HepG2 (cell line): ENCODE data around the gene MISP3. TPM values are rescaled to one million over a fixed set of nuclear protein-coding genes. Genes with fewer than 3 reads are reported as not detected.

ENCODE experiments used
- ATAC-seq: fragments of 200-7000 bp; cut with Tn5 transposase; 3 replicates; pipeline ENCODE4 v1.9.1; 2020; ENCODE audit warnings: mild to moderate bottlenecking, moderate library complexity
- BruUV-seq: library from RNA; stranded (reverse); fragments of 400-500 nt; replicated peaks from 2 replicates; lab custom pipeline; 2021; lab: Mats Ljungman, UMichigan
- CTCF ChIA-PET: fragments of 300-600 bp; formaldehyde crosslinking; extraction: SDS; loops from one replicate; lab custom pipeline; 2021; ENCODE audit warnings: low total read pairs, inconsistent platforms, low intra/inter-chr PET ratio; lab: Yijun Ruan, JAX
- POLR2A ChIA-PET: fragments of 350-600 bp; sonication (Branson Sonifier 250); formaldehyde crosslinking; loops from one replicate; lab custom pipeline; 2020; ENCODE audit warnings: antibody characterized with exemption, inconsistent platforms; lab: Yijun Ruan, JAX
- DNase-seq: peaks from one replicate; pipeline ENCODE4 v3.0.0-alpha.2; 2015; ENCODE audit warnings: low spot score
- FAIRE-seq: peaks from 3 replicates; lab custom pipeline; 2011; peaks lifted over from hg19 to GRCh38; lab: Jason Lieb, UNC
- H2AFZ ChIP-seq: one replicate; pipeline ENCODE4 v1.6.1; 2011; ENCODE audit warnings: low read length, inconsistent platforms
- H3K27ac ChIP-seq: fragments of 300-600 bp; 3 replicates; pipeline ENCODE4 v1.8.0; 2011; ENCODE audit warnings: mixed run types, mild to moderate bottlenecking, mixed read lengths, low read length, inconsistent platforms; ENCODE audit not compliant: insufficient read depth; ENCODE audit errors: extremely low read length
- H3K27me3 ChIP-seq, 2 experiments: fragments of 200-600 bp in 1 of 2; 2 replicates in 1 of 2; 3 replicates in 1 of 2; pipeline versions ENCODE4 v1.6.0 to v1.8.0; 2011; ENCODE audit warnings: low read length in 2 of 2, mild to moderate bottlenecking in 2 of 2, moderate library complexity in 2 of 2, inconsistent platforms in 1 of 2; ENCODE audit not compliant: insufficient read depth in 2 of 2, control insufficient read depth in 1 of 2
- H3K36me3 ChIP-seq, 2 experiments: fragments of 200-600 bp in 1 of 2; replicated peaks in 1 of 2; 2 replicates in 1 of 2; 3 replicates in 1 of 2; pipeline versions ENCODE4 v1.5.1 to v1.8.0; 2011; ENCODE audit warnings: low read length in 2 of 2, inconsistent platforms in 1 of 2; ENCODE audit not compliant: insufficient read depth in 2 of 2, control insufficient read depth in 1 of 2
- H3K4me1 ChIP-seq: 2 replicates; pipeline ENCODE4 v1.5.1; 2012; ENCODE audit warnings: low read length, inconsistent platforms; ENCODE audit not compliant: insufficient read depth
- H3K4me2 ChIP-seq: 2 replicates; pipeline ENCODE4 v1.6.0; 2011; ENCODE audit warnings: low read depth, low read length, inconsistent platforms
- H3K4me3 ChIP-seq, 3 experiments: fragments of 200-600 bp in 1 of 3; sonication (generic), shearing (Covaris generic) in 1 of 3; replicated peaks in 1 of 3; 2 replicates each; pipeline ENCODE4 v1.5.1; 2011 to 2016; ENCODE audit warnings: low read length in 3 of 3, inconsistent platforms in 2 of 3, low read depth in 2 of 3, mild to moderate bottlenecking in 2 of 3, control low read depth in 1 of 3, mixed read lengths in 1 of 3; ENCODE audit not compliant: insufficient read depth in 1 of 3
- H3K79me2 ChIP-seq: one replicate; pipeline ENCODE4 v1.6.1; 2011; ENCODE audit warnings: low read length, inconsistent platforms; ENCODE audit not compliant: insufficient read depth
- H3K9ac ChIP-seq: 2 replicates; pipeline ENCODE4 v1.6.0; 2011; ENCODE audit warnings: mild to moderate bottlenecking, low read depth, low read length, inconsistent platforms; ENCODE audit not compliant: insufficient read depth
- H3K9me3 ChIP-seq: 2 replicates; pipeline ENCODE4 v1.5.1; 2012; ENCODE audit warnings: mild to moderate bottlenecking, low read length
- H4K20me1 ChIP-seq: 2 replicates; pipeline ENCODE4 v1.6.0; 2011; ENCODE audit warnings: inconsistent platforms, mild to moderate bottlenecking, low read length, moderate library complexity; ENCODE audit not compliant: insufficient read depth
- MIXL1 ChIP-seq: IDR thresholded peaks from 2 replicates; pipeline ENCODE4 v1.6.1; 2016
- RAD21 ChIP-seq: fragments of 450-650 bp; formaldehyde crosslinking; IDR thresholded peaks from 2 replicates; pipeline ENCODE4 v1.5.0; 2020; ENCODE audit warnings: mild to moderate bottlenecking
- SMARCE1 ChIP-seq: fragments of 450-650 bp; IDR thresholded peaks from 2 replicates; pipeline ENCODE4 v1.6.1; 2017; ENCODE audit warnings: borderline replicate concordance
- SMC3 ChIP-seq: IDR thresholded peaks from 2 replicates; pipeline ENCODE4 v1.6.1; 2011; ENCODE audit warnings: low read length, improper control_type of control experiment
- STAG1 ChIP-seq: sonication (generic); formaldehyde crosslinking; IDR thresholded peaks from 2 replicates; pipeline ENCODE4 v1.4.0; 2020; ENCODE audit warnings: missing genetic modification reagents
- ZBTB38 ChIP-seq: sonication (generic); formaldehyde crosslinking; IDR thresholded peaks from 2 replicates; pipeline ENCODE4 v1.5.1; 2020; ENCODE audit warnings: mild to moderate bottlenecking, missing genetic modification reagents
- WGBS: methylation state at CpG from one replicate; pipeline ENCODE4 v1.1.6; 2017; ENCODE audit warnings: low lambda C conversion rate; 5-methylcytosine and 5-hydroxymethylcytosine counted together
- in situ Hi-C: cut with HindIII; loops from 2 replicates; pipeline ENCODE4 v1.10.0; 2017; ENCODE audit warnings: low pct_unique_long_range_greater_than_20kb; ENCODE audit not compliant: extremely low pct_ligation_motif_present
- intact Hi-C: fragments of 100-400 bp; cut with micrococcal nuclease; formaldehyde crosslinking; loops from one replicate; pipeline ENCODE4 v1.10.0; 2022; ENCODE audit not compliant: unreplicated experiment
- polyA plus RNA-seq, 8 experiments: library from polyadenylated mRNA; depleted of rRNA in 3 of 8; stranded (reverse) in 7 of 8; unstranded in 1 of 8; fragments of >200 nt; fragmentation: Illumina TruSeq in 4 of 8; extraction: Trizol in 4 of 8; gene quantifications; 2 replicates each; pipeline versions ENCODE4 v1.2.1 to v1.2.3, GENCODE V29; 2011 to 2016; ENCODE audit warnings: low read depth in 4 of 8, missing spikeins in 1 of 8, mixed read lengths in 1 of 8; ENCODE audit not compliant: insufficient read depth in 1 of 8
- total RNA-seq, 5 experiments: library from RNA; depleted of rRNA; stranded (reverse); fragments of >200 nt; fragmentation: Illumina TruSeq; extraction: Trizol; gene quantifications; 2 replicates each; pipeline ENCODE4 v1.2.3, GENCODE V29; 2016; ENCODE audit warnings: low read depth in 1 of 5
- TF ChIP-seq, protein P1 (sequence below): sonication (generic); formaldehyde crosslinking; IDR thresholded peaks from 2 replicates; pipeline ENCODE4 v1.5.0; 2020; ENCODE audit warnings: mild to moderate bottlenecking, missing genetic modification reagents, moderate library complexity
- TF ChIP-seq, protein P2 (sequence below): sonication (generic); formaldehyde crosslinking; IDR thresholded peaks from 2 replicates; pipeline ENCODE4 v1.5.1; 2020; ENCODE audit warnings: mild to moderate bottlenecking, missing genetic modification reagents
- TF ChIP-seq, protein P3 (sequence below): sonication (generic); formaldehyde crosslinking; IDR thresholded peaks from 2 replicates; pipeline ENCODE4 v1.4.0; 2020; ENCODE audit warnings: missing genetic modification reagents, borderline replicate concordance
- TF ChIP-seq, protein P4 (sequence below): sonication (generic); formaldehyde crosslinking; IDR thresholded peaks from 2 replicates; pipeline ENCODE4 v1.4.0; 2020; ENCODE audit warnings: low read depth, mild to moderate bottlenecking, missing genetic modification reagents
- TF ChIP-seq, protein P5 (sequence below): sonication (generic); formaldehyde crosslinking; IDR thresholded peaks from 2 replicates; pipeline ENCODE4 v1.5.0; 2020; ENCODE audit warnings: mild to moderate bottlenecking, missing genetic modification reagents
- TF ChIP-seq, protein P6 (sequence below): sonication (generic); formaldehyde crosslinking; IDR thresholded peaks from 2 replicates; pipeline ENCODE4 v1.4.0; 2020; ENCODE audit warnings: missing genetic modification reagents

The MISP3 gene
- total and polyA plus RNA-seq, 2 of the 13 experiments (the other 11 are each of a cell fraction or from before 2014, with no cell fraction given): 2.5 to 5.4 TPM

DNA sequence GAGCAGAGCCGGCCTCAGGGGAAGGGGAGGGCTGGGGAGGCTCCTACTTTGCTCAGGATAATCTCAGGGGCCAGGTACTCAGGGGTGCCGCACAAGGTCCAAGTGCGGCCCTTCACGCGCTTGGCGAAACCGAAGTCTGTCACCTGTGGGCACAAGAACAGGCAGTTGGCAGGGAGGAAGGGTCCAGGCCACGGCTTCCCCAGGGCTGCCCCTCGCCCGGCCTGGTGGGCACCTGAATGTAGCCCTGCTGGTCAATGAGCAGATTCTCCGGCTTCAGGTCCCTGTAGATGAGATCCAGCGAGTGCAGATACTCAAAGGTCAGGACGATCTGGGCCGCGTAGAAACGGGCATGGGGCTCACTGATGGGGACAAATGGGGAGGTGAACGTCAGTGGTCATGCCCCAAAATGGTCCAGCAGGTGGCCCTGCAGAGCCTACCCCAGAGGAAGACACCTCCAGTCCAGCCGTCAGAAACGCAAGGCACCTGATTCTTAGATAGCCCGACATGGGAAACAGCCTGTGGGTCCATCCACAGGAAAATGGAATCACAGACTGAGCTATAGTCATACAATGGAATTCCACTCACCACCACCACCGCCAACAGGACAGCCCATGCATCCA, 25.1 kb downstream of the MISP3 start:
- Histone ChIP-seq H3K79me2 (no peaks in the 10 kb centered on the region), H3K9me3 (peaks cover 6% of the 10 kb centered on the region; the same call in 1 of the 2 replicates), H4K20me1 (no peaks in the 10 kb centered on the region), H3K27me3 (no peaks in the 10 kb centered on the region), H3K4me2 (no peak overlapping the region), H3K4me3 (no peak overlapping the region), H2AFZ (no peak overlapping the region), H3K27ac (no peak overlapping the region), H3K9ac (no peak overlapping the region), H3K36me3 (peaks cover 4 to 22% of the 10 kb centered on the region in 2 experiments), H3K4me1 (no peaks in the 10 kb centered on the region)
- intact Hi-C loops: no loop called here
- BruUV-seq: no TSS peak
- FAIRE-seq (no peak), ATAC-seq (peak; percentile 73), DNase-seq (no peak)
- WGBS: 87% methylated on average over 15 of the region's 21 CpGs
- POLR2A ChIA-PET: no interaction called here
- CTCF ChIA-PET: interaction anchor here (0.6 to 1.4 kb wide), 3 partner anchors 15 to 40 kb away, joined by 3 to 5 read pairs (median 3); no protein-coding TSS in a partner anchor
- in situ Hi-C loops: no loop called here
- TF ChIP-seq SMC3 (peak; percentile 53), SMARCE1 (no peak), MIXL1 (CRISPR knock-in tag) (no peak), RAD21 (CRISPR knock-in tag) (peak; percentile 61), STAG1 (CRISPR knock-in tag) (peak; percentile 56), ZBTB38 (CRISPR knock-in tag) (peak; percentile 67)
- TF ChIP-seq, protein P1, sequence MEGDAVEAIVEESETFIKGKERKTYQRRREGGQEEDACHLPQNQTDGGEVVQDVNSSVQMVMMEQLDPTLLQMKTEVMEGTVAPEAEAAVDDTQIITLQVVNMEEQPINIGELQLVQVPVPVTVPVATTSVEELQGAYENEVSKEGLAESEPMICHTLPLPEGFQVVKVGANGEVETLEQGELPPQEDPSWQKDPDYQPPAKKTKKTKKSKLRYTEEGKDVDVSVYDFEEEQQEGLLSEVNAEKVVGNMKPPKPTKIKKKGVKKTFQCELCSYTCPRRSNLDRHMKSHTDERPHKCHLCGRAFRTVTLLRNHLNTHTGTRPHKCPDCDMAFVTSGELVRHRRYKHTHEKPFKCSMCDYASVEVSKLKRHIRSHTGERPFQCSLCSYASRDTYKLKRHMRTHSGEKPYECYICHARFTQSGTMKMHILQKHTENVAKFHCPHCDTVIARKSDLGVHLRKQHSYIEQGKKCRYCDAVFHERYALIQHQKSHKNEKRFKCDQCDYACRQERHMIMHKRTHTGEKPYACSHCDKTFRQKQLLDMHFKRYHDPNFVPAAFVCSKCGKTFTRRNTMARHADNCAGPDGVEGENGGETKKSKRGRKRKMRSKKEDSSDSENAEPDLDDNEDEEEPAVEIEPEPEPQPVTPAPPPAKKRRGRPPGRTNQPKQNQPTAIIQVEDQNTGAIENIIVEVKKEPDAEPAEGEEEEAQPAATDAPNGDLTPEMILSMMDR (CRISPR knock-in tag): peak; percentile 57
- TF ChIP-seq, protein P2, sequence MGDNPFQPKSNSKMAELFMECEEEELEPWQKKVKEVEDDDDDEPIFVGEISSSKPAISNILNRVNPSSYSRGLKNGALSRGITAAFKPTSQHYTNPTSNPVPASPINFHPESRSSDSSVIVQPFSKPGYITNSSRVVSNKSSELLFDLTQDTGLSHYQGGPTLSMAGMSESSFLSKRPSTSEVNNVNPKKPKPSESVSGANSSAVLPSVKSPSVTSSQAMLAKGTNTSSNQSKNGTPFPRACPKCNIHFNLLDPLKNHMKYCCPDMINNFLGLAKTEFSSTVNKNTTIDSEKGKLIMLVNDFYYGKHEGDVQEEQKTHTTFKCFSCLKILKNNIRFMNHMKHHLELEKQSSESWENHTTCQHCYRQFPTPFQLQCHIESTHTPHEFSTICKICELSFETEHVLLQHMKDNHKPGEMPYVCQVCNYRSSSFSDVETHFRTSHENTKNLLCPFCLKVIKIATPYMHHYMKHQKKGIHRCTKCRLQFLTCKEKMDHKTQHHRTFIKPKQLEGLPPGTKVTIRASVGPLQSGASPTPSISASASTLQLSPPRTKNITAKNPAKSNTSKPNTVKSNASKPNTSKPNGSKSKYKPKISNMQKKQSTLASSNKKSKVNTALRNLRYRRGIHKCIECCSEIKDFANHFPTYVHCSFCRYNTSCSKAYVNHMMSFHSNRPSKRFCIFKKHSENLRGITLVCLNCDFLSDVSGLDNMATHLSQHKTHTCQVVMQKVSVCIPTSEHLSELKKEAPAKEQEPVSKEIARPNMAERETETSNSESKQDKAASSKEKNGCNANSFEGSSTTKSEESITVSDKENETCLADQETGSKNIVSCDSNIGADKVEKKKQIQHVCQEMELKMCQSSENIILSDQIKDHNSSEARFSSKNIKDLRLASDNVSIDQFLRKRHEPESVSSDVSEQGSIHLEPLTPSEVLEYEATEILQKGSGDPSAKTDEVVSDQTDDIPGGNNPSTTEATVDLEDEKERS: no peak
- TF ChIP-seq, protein P3, sequence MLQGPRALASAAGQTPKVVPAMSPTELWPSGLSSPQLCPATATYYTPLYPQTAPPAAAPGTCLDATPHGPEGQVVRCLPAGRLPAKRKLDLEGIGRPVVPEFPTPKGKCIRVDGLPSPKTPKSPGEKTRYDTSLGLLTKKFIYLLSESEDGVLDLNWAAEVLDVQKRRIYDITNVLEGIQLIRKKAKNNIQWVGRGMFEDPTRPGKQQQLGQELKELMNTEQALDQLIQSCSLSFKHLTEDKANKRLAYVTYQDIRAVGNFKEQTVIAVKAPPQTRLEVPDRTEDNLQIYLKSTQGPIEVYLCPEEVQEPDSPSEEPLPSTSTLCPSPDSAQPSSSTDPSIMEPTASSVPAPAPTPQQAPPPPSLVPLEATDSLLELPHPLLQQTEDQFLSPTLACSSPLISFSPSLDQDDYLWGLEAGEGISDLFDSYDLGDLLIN (CRISPR knock-in tag): 0 out of 2 replicates have a peak, but pooled peaks have one; percentile 26
- TF ChIP-seq, protein P4, sequence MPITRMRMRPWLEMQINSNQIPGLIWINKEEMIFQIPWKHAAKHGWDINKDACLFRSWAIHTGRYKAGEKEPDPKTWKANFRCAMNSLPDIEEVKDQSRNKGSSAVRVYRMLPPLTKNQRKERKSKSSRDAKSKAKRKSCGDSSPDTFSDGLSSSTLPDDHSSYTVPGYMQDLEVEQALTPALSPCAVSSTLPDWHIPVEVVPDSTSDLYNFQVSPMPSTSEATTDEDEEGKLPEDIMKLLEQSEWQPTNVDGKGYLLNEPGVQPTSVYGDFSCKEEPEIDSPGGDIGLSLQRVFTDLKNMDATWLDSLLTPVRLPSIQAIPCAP (CRISPR knock-in tag): no peak
- TF ChIP-seq, protein P5, sequence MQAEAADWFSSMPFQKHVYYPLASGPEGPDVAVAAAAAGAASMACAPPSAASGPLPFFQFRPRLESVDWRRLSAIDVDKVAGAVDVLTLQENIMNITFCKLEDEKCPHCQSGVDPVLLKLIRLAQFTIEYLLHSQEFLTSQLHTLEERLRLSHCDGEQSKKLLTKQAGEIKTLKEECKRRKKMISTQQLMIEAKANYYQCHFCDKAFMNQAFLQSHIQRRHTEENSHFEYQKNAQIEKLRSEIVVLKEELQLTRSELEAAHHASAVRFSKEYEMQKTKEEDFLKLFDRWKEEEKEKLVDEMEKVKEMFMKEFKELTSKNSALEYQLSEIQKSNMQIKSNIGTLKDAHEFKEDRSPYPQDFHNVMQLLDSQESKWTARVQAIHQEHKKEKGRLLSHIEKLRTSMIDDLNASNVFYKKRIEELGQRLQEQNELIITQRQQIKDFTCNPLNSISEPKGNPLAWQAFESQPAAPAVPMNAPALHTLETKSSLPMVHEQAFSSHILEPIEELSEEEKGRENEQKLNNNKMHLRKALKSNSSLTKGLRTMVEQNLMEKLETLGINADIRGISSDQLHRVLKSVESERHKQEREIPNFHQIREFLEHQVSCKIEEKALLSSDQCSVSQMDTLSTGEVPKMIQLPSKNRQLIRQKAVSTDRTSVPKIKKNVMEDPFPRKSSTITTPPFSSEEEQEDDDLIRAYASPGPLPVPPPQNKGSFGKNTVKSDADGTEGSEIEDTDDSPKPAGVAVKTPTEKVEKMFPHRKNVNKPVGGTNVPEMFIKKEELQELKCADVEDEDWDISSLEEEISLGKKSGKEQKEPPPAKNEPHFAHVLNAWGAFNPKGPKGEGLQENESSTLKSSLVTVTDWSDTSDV: no peak
- TF ChIP-seq, protein P6, sequence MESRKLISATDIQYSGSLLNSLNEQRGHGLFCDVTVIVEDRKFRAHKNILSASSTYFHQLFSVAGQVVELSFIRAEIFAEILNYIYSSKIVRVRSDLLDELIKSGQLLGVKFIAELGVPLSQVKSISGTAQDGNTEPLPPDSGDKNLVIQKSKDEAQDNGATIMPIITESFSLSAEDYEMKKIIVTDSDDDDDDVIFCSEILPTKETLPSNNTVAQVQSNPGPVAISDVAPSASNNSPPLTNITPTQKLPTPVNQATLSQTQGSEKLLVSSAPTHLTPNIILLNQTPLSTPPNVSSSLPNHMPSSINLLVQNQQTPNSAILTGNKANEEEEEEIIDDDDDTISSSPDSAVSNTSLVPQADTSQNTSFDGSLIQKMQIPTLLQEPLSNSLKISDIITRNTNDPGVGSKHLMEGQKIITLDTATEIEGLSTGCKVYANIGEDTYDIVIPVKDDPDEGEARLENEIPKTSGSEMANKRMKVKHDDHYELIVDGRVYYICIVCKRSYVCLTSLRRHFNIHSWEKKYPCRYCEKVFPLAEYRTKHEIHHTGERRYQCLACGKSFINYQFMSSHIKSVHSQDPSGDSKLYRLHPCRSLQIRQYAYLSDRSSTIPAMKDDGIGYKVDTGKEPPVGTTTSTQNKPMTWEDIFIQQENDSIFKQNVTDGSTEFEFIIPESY (CRISPR knock-in tag): peak; percentile 82
